Mucosa of rectum (tissue), 2 donors: ENCODE measurements around the gene RAB11FIP5.
"Not testable (repeated sequence)": the region's sequence is repeated elsewhere in the genome, so short reads cannot be mapped to it uniquely, and the experiment has no call there.

ENCODE experiments used
- H3K27ac ChIP-seq, 2 donors: one replicate each; pipeline ENCODE4 v1.7.0; 2013; ENCODE audit warnings: inconsistent platforms in 2 of 2, low read depth in 2 of 2, low read length in 2 of 2
- H3K27me3 ChIP-seq, 2 donors: one replicate each; pipeline ENCODE4 v1.7.0; 2013; ENCODE audit warnings: low read length in 2 of 2; ENCODE audit not compliant: control insufficient read depth in 2 of 2, insufficient read depth in 2 of 2
- H3K36me3 ChIP-seq, 2 donors: one replicate each; pipeline ENCODE4 v1.7.0; 2013; ENCODE audit warnings: low read length in 2 of 2; ENCODE audit not compliant: control insufficient read depth in 2 of 2, insufficient read depth in 2 of 2
- H3K4me1 ChIP-seq, 2 donors: one replicate each; pipeline ENCODE4 v1.7.0; 2013; ENCODE audit warnings: low read length in 2 of 2, mild to moderate bottlenecking in 1 of 2; ENCODE audit not compliant: control insufficient read depth in 2 of 2, insufficient read depth in 2 of 2
- H3K4me3 ChIP-seq, 2 donors: one replicate each; pipeline ENCODE4 v1.7.0; 2013; ENCODE audit warnings: low read length in 2 of 2
- H3K9ac ChIP-seq, 2 donors: one replicate each; pipeline ENCODE4 v1.7.0; 2013; ENCODE audit warnings: low read length in 2 of 2, low read depth in 1 of 2, mild to moderate bottlenecking in 1 of 2
- H3K9me3 ChIP-seq, 2 donors: one replicate each; pipeline ENCODE4 v1.7.0; 2013; ENCODE audit warnings: low read length in 2 of 2; ENCODE audit not compliant: control insufficient read depth in 2 of 2
- donor health status: healthy.
- donor health status: Normal muscosa, but diverticular disease.

Gene RAB11FIP5

GRCh38 chr2:73099486-73099885, 13.3 kb downstream of the RAB11FIP5 start:
- H3K27me3 ChIP-seq = no peaks in the 10 kb centered on the region
- H3K27ac ChIP-seq = no peak overlapping the region
- H3K9me3 ChIP-seq = no peaks in the 10 kb centered on the region
- no peaks in the 10 kb centered on the region for H3K36me3 ChIP-seq
- no peak overlapping the region for H3K4me3 ChIP-seq
- no peak overlapping the region for H3K9ac ChIP-seq
- H3K4me1 ChIP-seq = no peaks in the 10 kb centered on the region

GRCh38 chr2:73095910-73096309, 16.8 kb downstream of the RAB11FIP5 start:
- Histone ChIP-seq H3K27ac (no peak overlapping the region), H3K36me3 (no peaks in the 10 kb centered on the region), H3K27me3 (no peaks in the 10 kb centered on the region), H3K9me3 (no peaks in the 10 kb centered on the region), H3K4me3 (no peak overlapping the region), H3K4me1 (no peaks in the 10 kb centered on the region), H3K9ac (no peak overlapping the region)

- not testable (repeated sequence) for H3K4me1 ChIP-seq, H3K9me3 ChIP-seq, H3K27ac ChIP-seq, H3K9ac ChIP-seq, H3K27me3 ChIP-seq, H3K36me3 ChIP-seq, H3K4me3 ChIP-seq
Observed at GRCh38 chr2:73093601-73094218, 19.0 kb downstream of the RAB11FIP5 start.

GRCh38 chr2:73092146-73092783, 20.5 kb downstream of the RAB11FIP5 start:
- Histone ChIP-seq H3K4me3 (no peak overlapping the region), H3K9me3 (no peaks in the 10 kb centered on the region), H3K36me3 (peaks cover 0 to 3% of the 10 kb centered on the region in 2 donors), H3K4me1 (no peaks in the 10 kb centered on the region), H3K27me3 (no peaks in the 10 kb centered on the region), H3K9ac (no peak overlapping the region), H3K27ac (no peak overlapping the region)

- no peak overlapping the region for H3K9ac ChIP-seq
- H3K27ac ChIP-seq = no peak overlapping the region
- H3K4me3 ChIP-seq = no peak overlapping the region
- H3K36me3 ChIP-seq = peaks cover 0 to 3% of the 10 kb centered on the region in 2 donors
- H3K4me1 ChIP-seq = no peaks in the 10 kb centered on the region
- no peaks in the 10 kb centered on the region for H3K9me3 ChIP-seq
- no peaks in the 10 kb centered on the region for H3K27me3 ChIP-seq
Observed at GRCh38 chr2:73091696-73092095, 21.1 kb downstream of the RAB11FIP5 start.

- no peak overlapping the region for H3K4me3 ChIP-seq
- H3K4me1 ChIP-seq = no peaks in the 10 kb centered on the region
- H3K27me3 ChIP-seq = no peaks in the 10 kb centered on the region
- no peak overlapping the region for H3K9ac ChIP-seq
- peaks cover 0 to 3% of the 10 kb centered on the region in 2 donors for H3K36me3 ChIP-seq
- no peak overlapping the region for H3K27ac ChIP-seq
- no peaks in the 10 kb centered on the region for H3K9me3 ChIP-seq
Observed at GRCh38 chr2:73091164-73091563, 21.6 kb downstream of the RAB11FIP5 start.

- Histone ChIP-seq H3K27ac (no peak overlapping the region), H3K27me3 (no peaks in the 10 kb centered on the region), H3K4me1 (peaks cover 0 to 3% of the 10 kb centered on the region in 2 donors), H3K9me3 (no peaks in the 10 kb centered on the region), H3K36me3 (peaks cover 0 to 3% of the 10 kb centered on the region in 2 donors), H3K4me3 (no peak overlapping the region), H3K9ac (no peak overlapping the region)
Observed at GRCh38 chr2:73089270-73090030, 23.3 kb downstream of the RAB11FIP5 start.

- H3K4me1 ChIP-seq = peaks cover 0 to 3% of the 10 kb centered on the region in 2 donors
- H3K27ac ChIP-seq = no peak overlapping the region
Observed at GRCh38 chr2:73088703-73089102, 24.0 kb downstream of the RAB11FIP5 start.

GRCh38 chr2:73088211-73088610, 24.5 kb downstream of the RAB11FIP5 start:
- H3K4me3 ChIP-seq = no peak overlapping the region
- no peaks in the 10 kb centered on the region for H3K9me3 ChIP-seq
- H3K4me1 ChIP-seq = peaks cover 0 to 3% of the 10 kb centered on the region in 2 donors
- no peak overlapping the region for H3K27ac ChIP-seq
- peaks cover 0 to 3% of the 10 kb centered on the region in 2 donors for H3K36me3 ChIP-seq
- H3K9ac ChIP-seq = no peak overlapping the region
- H3K27me3 ChIP-seq = no peaks in the 10 kb centered on the region

More at GRCh38 chr2:73088703-73089102, 24.0 kb downstream of the RAB11FIP5 start:
- Histone ChIP-seq H3K27me3 (no peaks in the 10 kb centered on the region), H3K9me3 (no peaks in the 10 kb centered on the region), H3K36me3 (peaks cover 0 to 3% of the 10 kb centered on the region in 2 donors), H3K4me3 (no peak overlapping the region), H3K9ac (no peak overlapping the region)

GRCh38 chr2:73087311-73087710, 25.4 kb downstream of the RAB11FIP5 start:
- no peak overlapping the region for H3K9ac ChIP-seq
- H3K27ac ChIP-seq = no peak overlapping the region
- no peak overlapping the region for H3K4me3 ChIP-seq
- H3K4me1 ChIP-seq = peaks cover 0 to 3% of the 10 kb centered on the region in 2 donors
- no peaks in the 10 kb centered on the region for H3K27me3 ChIP-seq
- H3K36me3 ChIP-seq = peaks cover 0 to 4% of the 10 kb centered on the region in 2 donors
- H3K9me3 ChIP-seq = no peaks in the 10 kb centered on the region
